Upper lobe of right lung (tissue), 1 donor: ENCODE results near the gene MTSS2. TPM values are rescaled to one million over a fixed set of nuclear protein-coding genes. Genes with fewer than 3 reads are reported as not detected.

Experiments used
- ATAC-seq: fragments of 200-7000 bp; cut with Tn5 transposase; one replicate; pipeline ENCODE4 v1.9.1; 2020; ENCODE audit warnings: mild to moderate bottlenecking, moderate library complexity
- DNase-seq: peaks from one replicate; pipeline ENCODE4 v3.0.0-alpha.2; 2020
- H3K27ac ChIP-seq: fragments of 200-600 bp; one replicate; pipeline ENCODE4 v1.8.0; 2022
- H3K27me3 ChIP-seq: fragments of 200-600 bp; one replicate; pipeline ENCODE4 v1.8.0; 2022; ENCODE audit warnings: mild to moderate bottlenecking
- H3K36me3 ChIP-seq: fragments of 200-600 bp; one replicate; pipeline ENCODE4 v1.8.0; 2022
- H3K4me1 ChIP-seq: fragments of 200-600 bp; one replicate; pipeline ENCODE4 v1.8.0; 2022
- H3K4me3 ChIP-seq: fragments of 200-600 bp; one replicate; pipeline ENCODE4 v1.8.0; 2022; ENCODE audit warnings: mild to moderate bottlenecking
- H3K9me3 ChIP-seq: fragments of 200-600 bp; one replicate; pipeline ENCODE4 v1.8.0; 2022
- intact Hi-C: fragments of 100-400 bp; cut with DNase I; formaldehyde crosslinking; loops from one replicate; pipeline ENCODE4 v1.11.0; 2022
- total RNA-seq: library from RNA; stranded (reverse); fragmentation: NEBNext Ultra II Directional; extraction: Animal tissue kit (Norgen Biotek cat#: 25700); gene quantifications from one replicate; pipeline ENCODE4 v1.2.1, GENCODE V29; 2021
- TF ChIP-seq, protein P1 (sequence below): fragments of 200-600 bp; IDR thresholded peaks from one replicate; pipeline ENCODE4 v1.8.0; 2022; ENCODE audit warnings: antibody characterized with exemption
- donor health status: DM: no; HTN: yes; CAD: no; lungs with severe emphysema.

MTSS2 gene
- total RNA-seq, 1 donor from 2014 or later = 81.3 TPM

- no peaks in the 10 kb centered on the region for H3K27me3 ChIP-seq
- peaks cover 7% of the 10 kb centered on the region for H3K36me3 ChIP-seq
- no peak overlapping the region for H3K4me3 ChIP-seq
- intact Hi-C loops = no loop called here
- H3K27ac ChIP-seq = peak overlapping the region; percentile 61
- no peaks in the 10 kb centered on the region for H3K9me3 ChIP-seq
- TF ChIP-seq, protein P1, sequence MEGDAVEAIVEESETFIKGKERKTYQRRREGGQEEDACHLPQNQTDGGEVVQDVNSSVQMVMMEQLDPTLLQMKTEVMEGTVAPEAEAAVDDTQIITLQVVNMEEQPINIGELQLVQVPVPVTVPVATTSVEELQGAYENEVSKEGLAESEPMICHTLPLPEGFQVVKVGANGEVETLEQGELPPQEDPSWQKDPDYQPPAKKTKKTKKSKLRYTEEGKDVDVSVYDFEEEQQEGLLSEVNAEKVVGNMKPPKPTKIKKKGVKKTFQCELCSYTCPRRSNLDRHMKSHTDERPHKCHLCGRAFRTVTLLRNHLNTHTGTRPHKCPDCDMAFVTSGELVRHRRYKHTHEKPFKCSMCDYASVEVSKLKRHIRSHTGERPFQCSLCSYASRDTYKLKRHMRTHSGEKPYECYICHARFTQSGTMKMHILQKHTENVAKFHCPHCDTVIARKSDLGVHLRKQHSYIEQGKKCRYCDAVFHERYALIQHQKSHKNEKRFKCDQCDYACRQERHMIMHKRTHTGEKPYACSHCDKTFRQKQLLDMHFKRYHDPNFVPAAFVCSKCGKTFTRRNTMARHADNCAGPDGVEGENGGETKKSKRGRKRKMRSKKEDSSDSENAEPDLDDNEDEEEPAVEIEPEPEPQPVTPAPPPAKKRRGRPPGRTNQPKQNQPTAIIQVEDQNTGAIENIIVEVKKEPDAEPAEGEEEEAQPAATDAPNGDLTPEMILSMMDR = no peak
- peaks cover 33% of the 10 kb centered on the region for H3K4me1 ChIP-seq
- DNase-seq (no peak), ATAC-seq (no peak)
Measured at GRCh38 chr16:70703835-70704381, 18.1 kb upstream of the MTSS2 start.

GRCh38 chr16:70703041-70703834, 17.4 kb upstream of the MTSS2 start:
- TF ChIP-seq, protein P1 = peak; percentile 28
- no peak for DNase-seq
- H3K36me3 ChIP-seq = peaks cover 10% of the 10 kb centered on the region
- intact Hi-C loops = no loop called here
- peak; percentile 25 for ATAC-seq
- H3K4me1 ChIP-seq = peaks cover 33% of the 10 kb centered on the region
- no peak overlapping the region for H3K4me3 ChIP-seq
- no peaks in the 10 kb centered on the region for H3K27me3 ChIP-seq
- H3K9me3 ChIP-seq = no peaks in the 10 kb centered on the region
- H3K27ac ChIP-seq = peak overlapping the region; percentile 61

- intact Hi-C loops = no loop called here
- H3K36me3 ChIP-seq = peaks cover 11% of the 10 kb centered on the region
- no peak for ATAC-seq
- peak overlapping the region; percentile 61 for H3K27ac ChIP-seq
- no peak for DNase-seq
- no peaks in the 10 kb centered on the region for H3K9me3 ChIP-seq
- peaks cover 36% of the 10 kb centered on the region for H3K4me1 ChIP-seq
- TF ChIP-seq, protein P1 = no peak
- no peaks in the 10 kb centered on the region for H3K27me3 ChIP-seq
- no peak overlapping the region for H3K4me3 ChIP-seq
Measured at GRCh38 chr16:70702624-70703023, 16.8 kb upstream of the MTSS2 start.

GRCh38 chr16:70701998-70702397, 16.1 kb upstream of the MTSS2 start:
- no peaks in the 10 kb centered on the region for H3K27me3 ChIP-seq
- no peaks in the 10 kb centered on the region for H3K9me3 ChIP-seq
- intact Hi-C loops = no loop called here
- no peak overlapping the region for H3K4me3 ChIP-seq
- DNase-seq = no peak
- ATAC-seq = no peak
- H3K27ac ChIP-seq = peak overlapping the region; percentile 61
- peaks cover 11% of the 10 kb centered on the region for H3K36me3 ChIP-seq
- peaks cover 36% of the 10 kb centered on the region for H3K4me1 ChIP-seq
- TF ChIP-seq, protein P1 = no peak

- peak overlapping the region; percentile 19 for H3K27ac ChIP-seq
- no peak for ATAC-seq
- H3K9me3 ChIP-seq = no peaks in the 10 kb centered on the region
- peaks cover 37% of the 10 kb centered on the region for H3K4me1 ChIP-seq
- no peaks in the 10 kb centered on the region for H3K27me3 ChIP-seq
- no peak for DNase-seq
- TF ChIP-seq, protein P1 = no peak
- H3K4me3 ChIP-seq = no peak overlapping the region
- intact Hi-C loops = no loop called here
- peaks cover 11% of the 10 kb centered on the region for H3K36me3 ChIP-seq
Measured at GRCh38 chr16:70701596-70701995, 15.7 kb upstream of the MTSS2 start.
